IPS-18a (cell line): ENCODE data around the gene WASF2.
"Not testable (repeated sequence)": the region's sequence is repeated elsewhere in the genome, so short reads cannot be mapped to it uniquely, and the experiment has no call there.

Experiments used
- H3K27ac ChIP-seq: one replicate; pipeline ENCODE4 v1.5.1; 2013; ENCODE audit warnings: low read length
- H3K27me3 ChIP-seq: one replicate; pipeline ENCODE4 v1.6.1; 2013; ENCODE audit warnings: mild to moderate bottlenecking, low read length; ENCODE audit not compliant: control insufficient read depth, insufficient read depth
- H3K36me3 ChIP-seq: one replicate; pipeline ENCODE4 v1.6.1; 2013; ENCODE audit warnings: low read depth, low read length; ENCODE audit not compliant: control insufficient read depth
- H3K4me1 ChIP-seq: one replicate; pipeline ENCODE4 v1.6.1; 2013; ENCODE audit warnings: low read depth, low read length; ENCODE audit not compliant: control insufficient read depth
- H3K4me3 ChIP-seq: one replicate; pipeline ENCODE4 v1.5.1; 2013; ENCODE audit warnings: low read length
- H3K9ac ChIP-seq: one replicate; pipeline ENCODE4 v1.6.1; 2013; ENCODE audit warnings: mild to moderate bottlenecking, low read length, moderate library complexity
- H3K9me3 ChIP-seq: one replicate; pipeline ENCODE4 v1.6.1; 2013; ENCODE audit warnings: low read depth, low read length; ENCODE audit not compliant: control insufficient read depth

WASF2 gene

GRCh38 chr1:27438621-27439061, 51.3 kb downstream of the WASF2 start:
- H3K27me3 ChIP-seq = no peaks in the 10 kb centered on the region
- H3K9ac ChIP-seq = no peak overlapping the region
- H3K4me1 ChIP-seq = peaks cover 26% of the 10 kb centered on the region
- H3K4me3 ChIP-seq = no peak overlapping the region
- no peaks in the 10 kb centered on the region for H3K36me3 ChIP-seq
- H3K9me3 ChIP-seq = no peaks in the 10 kb centered on the region
- H3K27ac ChIP-seq = no peak overlapping the region

- H3K4me3 ChIP-seq = no peak overlapping the region
- peaks cover 31% of the 10 kb centered on the region for H3K4me1 ChIP-seq
- H3K27ac ChIP-seq = no peak overlapping the region
- H3K36me3 ChIP-seq = no peaks in the 10 kb centered on the region
- no peaks in the 10 kb centered on the region for H3K9me3 ChIP-seq
- no peak overlapping the region for H3K9ac ChIP-seq
- no peaks in the 10 kb centered on the region for H3K27me3 ChIP-seq
Observed at GRCh38 chr1:27436204-27437159, 53.5 kb downstream of the WASF2 start.

GRCh38 chr1:27435566-27436203, 54.3 kb downstream of the WASF2 start:
- H3K4me1 ChIP-seq = peaks cover 39% of the 10 kb centered on the region
- no peaks in the 10 kb centered on the region for H3K36me3 ChIP-seq
- no peak overlapping the region for H3K27ac ChIP-seq
- no peak overlapping the region for H3K9ac ChIP-seq
- H3K9me3 ChIP-seq = no peaks in the 10 kb centered on the region
- H3K4me3 ChIP-seq = no peak overlapping the region
- no peaks in the 10 kb centered on the region for H3K27me3 ChIP-seq

GRCh38 chr1:27433706-27434105, 56.3 kb downstream of the WASF2 start:
- H3K27me3 ChIP-seq = no peaks in the 10 kb centered on the region
- no peak overlapping the region for H3K9ac ChIP-seq
- H3K27ac ChIP-seq = no peak overlapping the region
- peaks cover 55% of the 10 kb centered on the region for H3K4me1 ChIP-seq
- H3K36me3 ChIP-seq = no peaks in the 10 kb centered on the region
- H3K9me3 ChIP-seq = no peaks in the 10 kb centered on the region
- H3K4me3 ChIP-seq = no peak overlapping the region

GRCh38 chr1:27432725-27433124, 57.2 kb downstream of the WASF2 start:
- H3K36me3 ChIP-seq, H3K9ac ChIP-seq, H3K4me3 ChIP-seq, H3K9me3 ChIP-seq, H3K27ac ChIP-seq, H3K27me3 ChIP-seq: not testable (repeated sequence)
- H3K4me1 ChIP-seq = peaks cover 56% of the 10 kb centered on the region

GRCh38 chr1:27431601-27431940, 58.4 kb downstream of the WASF2 start:
- Histone ChIP-seq H3K36me3 (peaks cover 9% of the 10 kb centered on the region), H3K9me3 (no peaks in the 10 kb centered on the region), H3K4me1 (peaks cover 49% of the 10 kb centered on the region), H3K4me3 (no peak overlapping the region), H3K27me3 (no peaks in the 10 kb centered on the region), H3K9ac (no peak overlapping the region), H3K27ac (peak overlapping the region; percentile 14)

GRCh38 chr1:27430903-27431600, 58.9 kb downstream of the WASF2 start:
- Histone ChIP-seq H3K36me3 (peaks cover 9% of the 10 kb centered on the region), H3K4me1 (peaks cover 44% of the 10 kb centered on the region), H3K9ac (no peak overlapping the region), H3K4me3 (no peak overlapping the region), H3K27me3 (no peaks in the 10 kb centered on the region), H3K9me3 (no peaks in the 10 kb centered on the region), H3K27ac (peak overlapping the region; percentile 14)

GRCh38 chr1:27429029-27429425, 60.9 kb downstream of the WASF2 start:
- H3K27ac ChIP-seq = peak overlapping the region; percentile 58

GRCh38 chr1:27428316-27429028, 61.5 kb downstream of the WASF2 start:
- H3K27ac ChIP-seq = peak overlapping the region; percentile 28
- no peaks in the 10 kb centered on the region for H3K27me3 ChIP-seq
- H3K36me3 ChIP-seq = peaks cover 9% of the 10 kb centered on the region
- no peaks in the 10 kb centered on the region for H3K9me3 ChIP-seq
- peak overlapping the region; percentile 46 for H3K9ac ChIP-seq
- H3K4me3 ChIP-seq = peak overlapping the region; percentile 23
- peaks cover 45% of the 10 kb centered on the region for H3K4me1 ChIP-seq

More at GRCh38 chr1:27429029-27429425, 60.9 kb downstream of the WASF2 start:
- peaks cover 43% of the 10 kb centered on the region for H3K4me1 ChIP-seq
- peak overlapping the region; percentile 46 for H3K9ac ChIP-seq
- no peaks in the 10 kb centered on the region for H3K27me3 ChIP-seq
- H3K9me3 ChIP-seq = no peaks in the 10 kb centered on the region
- H3K36me3 ChIP-seq = peaks cover 9% of the 10 kb centered on the region
- H3K4me3 ChIP-seq = peak overlapping the region; percentile 23

GRCh38 chr1:27427816-27428315, 62.1 kb downstream of the WASF2 start:
- peak overlapping the region; percentile 28 for H3K27ac ChIP-seq
- peaks cover 45% of the 10 kb centered on the region for H3K4me1 ChIP-seq
- no peak overlapping the region for H3K4me3 ChIP-seq
- H3K9me3 ChIP-seq = no peaks in the 10 kb centered on the region
- H3K9ac ChIP-seq = peak overlapping the region; percentile 46
- no peaks in the 10 kb centered on the region for H3K27me3 ChIP-seq
- peaks cover 9% of the 10 kb centered on the region for H3K36me3 ChIP-seq

- no peak overlapping the region for H3K27ac ChIP-seq
- H3K36me3 ChIP-seq = peaks cover 9% of the 10 kb centered on the region
- H3K4me1 ChIP-seq = peaks cover 45% of the 10 kb centered on the region
- no peak overlapping the region for H3K4me3 ChIP-seq
- H3K27me3 ChIP-seq = no peaks in the 10 kb centered on the region
- no peak overlapping the region for H3K9ac ChIP-seq
- no peaks in the 10 kb centered on the region for H3K9me3 ChIP-seq
Observed at GRCh38 chr1:27427329-27427728, 62.6 kb downstream of the WASF2 start.
